ENCODE measurements around the gene MIS12.

MIS12 gene

GRCh38 chr17:5486206-5487124 is at the start of gene MIS12:
Gene MIS12 (plus strand): TSS chr17:5486566. CDS start chr17:5488863, 2,297 bp downstream.
- peaks cover 5% of the 10 kb centered on the region; the same call in 1 of the 2 replicates for H3F3A ChIP-seq (ENCODE audit: insufficient read depth)
- H3K79me2 ChIP-seq (ENCODE audit: insufficient read depth, low read length) = peaks cover 60% of the 10 kb centered on the region

GRCh38 chr17:5437721-5438317 is 48.5 kb upstream of the MIS12 start:
- Histone ChIP-seq H3K4me2 (ENCODE audit: low read depth, low read length, poor library complexity, severe bottlenecking) (peak overlapping the region; percentile 73), H3K36me3 (ENCODE audit: low read length) (peaks cover 7% of the 10 kb centered on the region; the same call in 1 of the 2 replicates), H3K4me3 (ENCODE audit: insufficient read depth, low read length, poor library complexity, severe bottlenecking) (peak overlapping the region; percentile 77), H2AFZ (ENCODE audit: low read depth, low read length, severe bottlenecking) (no peak overlapping the region), H3K9ac (ENCODE audit: low read length) (peak overlapping the region; percentile 91), H3K9me3 (ENCODE audit: insufficient read depth, low read length) (no peaks in the 10 kb centered on the region), H3K27me3 (ENCODE audit: low read length) (no peaks in the 10 kb centered on the region), H3F3A (ENCODE audit: insufficient read depth) (peaks cover 33% of the 10 kb centered on the region), H3K79me2 (ENCODE audit: insufficient read depth, low read length) (peaks cover 35% of the 10 kb centered on the region), H3K9me2 (replicated peaks; ENCODE audit: insufficient read depth, low read length) (no peaks in the 10 kb centered on the region), H4K20me1 (ENCODE audit: low read depth, low read length) (no peaks in the 10 kb centered on the region), H3K27ac (ENCODE audit: low read depth, low read length) (peak overlapping the region; percentile 40)
- TF ChIP-seq, protein P1, sequence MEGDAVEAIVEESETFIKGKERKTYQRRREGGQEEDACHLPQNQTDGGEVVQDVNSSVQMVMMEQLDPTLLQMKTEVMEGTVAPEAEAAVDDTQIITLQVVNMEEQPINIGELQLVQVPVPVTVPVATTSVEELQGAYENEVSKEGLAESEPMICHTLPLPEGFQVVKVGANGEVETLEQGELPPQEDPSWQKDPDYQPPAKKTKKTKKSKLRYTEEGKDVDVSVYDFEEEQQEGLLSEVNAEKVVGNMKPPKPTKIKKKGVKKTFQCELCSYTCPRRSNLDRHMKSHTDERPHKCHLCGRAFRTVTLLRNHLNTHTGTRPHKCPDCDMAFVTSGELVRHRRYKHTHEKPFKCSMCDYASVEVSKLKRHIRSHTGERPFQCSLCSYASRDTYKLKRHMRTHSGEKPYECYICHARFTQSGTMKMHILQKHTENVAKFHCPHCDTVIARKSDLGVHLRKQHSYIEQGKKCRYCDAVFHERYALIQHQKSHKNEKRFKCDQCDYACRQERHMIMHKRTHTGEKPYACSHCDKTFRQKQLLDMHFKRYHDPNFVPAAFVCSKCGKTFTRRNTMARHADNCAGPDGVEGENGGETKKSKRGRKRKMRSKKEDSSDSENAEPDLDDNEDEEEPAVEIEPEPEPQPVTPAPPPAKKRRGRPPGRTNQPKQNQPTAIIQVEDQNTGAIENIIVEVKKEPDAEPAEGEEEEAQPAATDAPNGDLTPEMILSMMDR (IDR thresholded peaks at IDR 0.05; ENCODE audit: insufficient read depth, low read length, poor library complexity, severe bottlenecking) = no peak
- no peak for TF ChIP-seq EZH2phosphoT487 (conservative IDR thresholded peaks at IDR 0.05; ENCODE audit: low read length)

More at GRCh38 chr17:5486206-5487124, at the start of gene MIS12:
- H3K9me3 ChIP-seq (ENCODE audit: insufficient read depth, low read length) = no peaks in the 10 kb centered on the region
- peak within 1 kb of the TSS; percentile 75 for H2AFZ ChIP-seq (ENCODE audit: low read depth, low read length, severe bottlenecking)
- H4K20me1 ChIP-seq (ENCODE audit: low read depth, low read length) = peaks cover 11% of the 10 kb centered on the region
- peaks cover 31% of the 10 kb centered on the region; the same call in 1 of the 2 replicates for H3K36me3 ChIP-seq (ENCODE audit: low read length)
- peak within 1 kb of the TSS; percentile 97 for H3K4me3 ChIP-seq (ENCODE audit: insufficient read depth, low read length, poor library complexity, severe bottlenecking)
- H3K9me2 ChIP-seq (replicated peaks; ENCODE audit: insufficient read depth, low read length) = no peaks in the 10 kb centered on the region
- H3K9ac ChIP-seq (ENCODE audit: low read length) = peak within 1 kb of the TSS; percentile 86
- H3K27ac ChIP-seq (ENCODE audit: low read depth, low read length) = peak within 1 kb of the TSS; percentile 92
- peak within 1 kb of the TSS; percentile 85 for H3K4me2 ChIP-seq (ENCODE audit: low read depth, low read length, poor library complexity, severe bottlenecking)
- no peak for TF ChIP-seq EZH2phosphoT487 (conservative IDR thresholded peaks at IDR 0.05; ENCODE audit: low read length)
- TF ChIP-seq, protein P1 (IDR thresholded peaks at IDR 0.05; ENCODE audit: insufficient read depth, low read length, poor library complexity, severe bottlenecking) = no peak
- no peaks in the 10 kb centered on the region for H3K27me3 ChIP-seq (ENCODE audit: low read length)

GRCh38 chr17:5438716-5439445 is 47.5 kb upstream of the MIS12 start, which contains the start of gene C1QBP:
Gene C1QBP (minus strand): TSS chr17:5439155. CDS start chr17:5439073, 82 bp downstream.
- Histone ChIP-seq H3K9me3 (ENCODE audit: insufficient read depth, low read length) (no peaks in the 10 kb centered on the region), H3K27me3 (ENCODE audit: low read length) (no peaks in the 10 kb centered on the region), H3K4me2 (ENCODE audit: low read depth, low read length, poor library complexity, severe bottlenecking) (peak within 1 kb of the TSS; percentile 73), H3K27ac (ENCODE audit: low read depth, low read length) (peak within 1 kb of the TSS; percentile 60), H4K20me1 (ENCODE audit: low read depth, low read length) (no peaks in the 10 kb centered on the region), H3K9ac (ENCODE audit: low read length) (peak within 1 kb of the TSS; percentile 91), H3K9me2 (replicated peaks; ENCODE audit: insufficient read depth, low read length) (no peaks in the 10 kb centered on the region), H3K79me2 (ENCODE audit: insufficient read depth, low read length) (peaks cover 42% of the 10 kb centered on the region), H3K4me3 (ENCODE audit: insufficient read depth, low read length, poor library complexity, severe bottlenecking) (peak within 1 kb of the TSS; percentile 77), H2AFZ (ENCODE audit: low read depth, low read length, severe bottlenecking) (peak within 1 kb of the TSS; percentile 88), H3K36me3 (ENCODE audit: low read length) (no peaks in the 10 kb centered on the region; the same call in 1 of the 2 replicates), H3F3A (ENCODE audit: insufficient read depth) (peaks cover 23% of the 10 kb centered on the region)
- no peak for TF ChIP-seq EZH2phosphoT487 (conservative IDR thresholded peaks at IDR 0.05; ENCODE audit: low read length)
- TF ChIP-seq, protein P1 (IDR thresholded peaks at IDR 0.05; ENCODE audit: insufficient read depth, low read length, poor library complexity, severe bottlenecking) = peak; percentile 96

Measured in SU-DHL-6 (cell line).